ENCODE data around the gene CRIM1.

CRIM1 gene

DNA sequence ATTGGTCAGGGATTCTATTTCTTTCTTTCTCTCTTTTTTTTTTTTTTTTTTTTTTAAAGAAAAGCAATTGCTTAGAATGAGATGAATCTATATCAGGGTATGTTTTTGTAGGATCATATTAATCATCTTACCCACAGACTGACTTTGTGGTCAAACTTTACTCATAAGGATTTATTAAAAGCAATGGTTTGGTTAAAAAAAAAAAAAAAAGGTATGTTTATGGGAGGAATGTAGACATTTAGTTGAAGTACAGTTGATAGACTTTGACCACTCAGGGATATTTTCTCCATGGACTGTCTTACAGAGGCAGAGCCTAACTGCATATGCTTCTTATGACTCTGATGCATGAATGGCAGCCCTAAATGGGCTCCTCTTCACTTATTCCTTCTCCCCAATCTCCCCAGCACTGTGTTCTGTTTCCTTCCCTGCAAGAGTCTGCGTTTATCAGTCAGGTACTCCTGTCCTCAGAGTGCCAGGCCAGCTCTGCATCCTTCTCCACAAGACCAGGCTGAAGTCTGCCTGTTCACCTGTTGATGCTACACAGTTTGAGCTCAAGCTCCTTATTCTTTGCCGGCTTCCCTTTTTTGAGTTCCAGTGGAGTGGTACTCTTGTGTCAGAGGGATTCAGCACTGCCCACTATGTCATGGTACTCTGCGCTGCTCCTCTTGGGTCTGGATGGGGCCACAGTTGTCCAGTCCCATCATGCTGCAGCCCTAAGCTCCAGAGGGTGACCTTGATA lies 24.3 kb downstream of the CRIM1 start:
- TF ChIP-seq YY1 (IDR thresholded peaks at IDR 0.05; ENCODE audit: low read depth), result no peak
- TF ChIP-seq, protein P1, sequence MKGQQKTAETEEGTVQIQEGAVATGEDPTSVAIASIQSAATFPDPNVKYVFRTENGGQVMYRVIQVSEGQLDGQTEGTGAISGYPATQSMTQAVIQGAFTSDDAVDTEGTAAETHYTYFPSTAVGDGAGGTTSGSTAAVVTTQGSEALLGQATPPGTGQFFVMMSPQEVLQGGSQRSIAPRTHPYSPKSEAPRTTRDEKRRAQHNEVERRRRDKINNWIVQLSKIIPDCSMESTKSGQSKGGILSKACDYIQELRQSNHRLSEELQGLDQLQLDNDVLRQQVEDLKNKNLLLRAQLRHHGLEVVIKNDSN (IDR thresholded peaks at IDR 0.05), result no peak
- TF ChIP-seq EGR1 (IDR thresholded peaks at IDR 0.05), result no peak
- TF ChIP-seq RAD21 (IDR thresholded peaks at IDR 0.05; ENCODE audit: low read depth), result no peak
- TF ChIP-seq, protein P2, sequence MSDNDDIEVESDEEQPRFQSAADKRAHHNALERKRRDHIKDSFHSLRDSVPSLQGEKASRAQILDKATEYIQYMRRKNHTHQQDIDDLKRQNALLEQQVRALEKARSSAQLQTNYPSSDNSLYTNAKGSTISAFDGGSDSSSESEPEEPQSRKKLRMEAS (IDR thresholded peaks at IDR 0.05), result no peak
- no peak for TF ChIP-seq FOXM1 (IDR thresholded peaks at IDR 0.05; ENCODE audit: borderline replicate concordance, low read depth)
- no peak for TF ChIP-seq CEBPB (IDR thresholded peaks at IDR 0.05)
- no peak for TF ChIP-seq ZBTB7A (IDR thresholded peaks at IDR 0.05; ENCODE audit: low read depth)
- no peak for TF ChIP-seq TEAD4 (IDR thresholded peaks at IDR 0.05)

DNA sequence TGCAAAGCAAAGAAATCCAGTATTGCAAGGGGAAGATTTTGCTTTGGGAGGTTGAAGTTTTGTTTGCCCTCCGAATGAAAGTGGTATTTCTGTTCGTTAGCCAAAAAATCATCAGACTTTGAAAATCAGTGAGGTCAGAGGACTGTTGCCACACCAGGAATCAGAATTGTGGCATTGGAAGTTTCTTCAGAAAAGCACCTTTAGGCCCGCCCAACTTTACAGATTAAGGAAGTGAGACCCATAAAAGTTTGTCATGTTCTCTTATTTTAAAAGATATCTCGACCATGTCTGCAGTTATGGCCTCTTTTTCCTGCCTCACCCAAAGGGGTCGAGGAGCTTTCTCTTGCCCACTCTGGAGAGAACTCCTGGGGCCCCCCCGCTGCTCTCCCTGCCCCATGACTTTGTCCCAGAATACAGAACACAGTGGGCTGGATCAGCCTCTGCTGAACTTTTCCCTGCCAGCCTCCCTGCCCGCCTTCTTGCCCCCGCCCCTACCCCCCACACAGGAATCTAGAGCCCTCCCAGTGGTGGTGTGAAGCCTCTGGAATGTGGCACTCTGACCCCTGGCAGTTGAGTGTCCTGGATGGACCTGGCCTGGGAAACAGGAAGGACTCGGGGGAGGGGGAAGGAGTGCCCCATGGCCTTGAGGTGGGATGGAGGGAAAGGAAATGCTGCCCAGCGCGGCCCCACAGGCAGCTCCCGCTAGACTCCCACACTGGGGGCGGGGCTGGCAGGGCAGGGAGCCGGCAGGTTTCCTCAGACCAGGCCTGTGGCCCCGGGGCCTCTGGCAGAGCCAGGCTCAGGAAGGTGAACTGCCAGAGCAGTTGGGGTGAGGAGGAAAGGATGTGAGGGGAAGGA lies 25.3 kb downstream of the CRIM1 start:
- TF ChIP-seq NFIC (IDR thresholded peaks at IDR 0.05), result no peak
- TF ChIP-seq CEBPB (IDR thresholded peaks at IDR 0.05), result no peak
- no peak for TF ChIP-seq TAF1 (IDR thresholded peaks at IDR 0.05; ENCODE audit: low read depth)
- no peak for TF ChIP-seq FOXM1 (IDR thresholded peaks at IDR 0.05; ENCODE audit: borderline replicate concordance, low read depth)

DNA sequence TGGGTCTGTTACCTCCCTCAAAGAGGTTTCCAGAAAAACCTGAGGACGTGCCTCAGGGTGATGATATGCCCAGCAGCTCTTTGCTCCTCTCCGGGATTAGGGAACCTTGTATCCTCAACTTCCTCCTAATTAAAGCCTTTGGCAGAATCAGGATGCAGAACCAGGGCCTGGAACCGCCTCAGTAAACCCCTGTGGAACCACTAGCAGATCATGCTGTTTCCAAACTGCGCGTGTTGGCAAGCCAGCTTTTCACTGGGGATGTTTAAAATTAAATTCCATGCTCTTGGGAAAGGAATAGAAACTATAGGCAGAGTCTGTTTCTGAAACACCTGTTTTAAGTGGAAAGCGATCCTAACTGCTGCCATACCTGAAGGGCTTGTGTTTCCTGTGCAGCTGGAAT lies 26.4 kb downstream of the CRIM1 start:
- no peak for TF ChIP-seq NFIC (IDR thresholded peaks at IDR 0.05)
- no peak for TF ChIP-seq YY1 (IDR thresholded peaks at IDR 0.05; ENCODE audit: low read depth)
- no peak for TF ChIP-seq TAF1 (IDR thresholded peaks at IDR 0.05; ENCODE audit: low read depth)
- TF ChIP-seq, protein P3, sequence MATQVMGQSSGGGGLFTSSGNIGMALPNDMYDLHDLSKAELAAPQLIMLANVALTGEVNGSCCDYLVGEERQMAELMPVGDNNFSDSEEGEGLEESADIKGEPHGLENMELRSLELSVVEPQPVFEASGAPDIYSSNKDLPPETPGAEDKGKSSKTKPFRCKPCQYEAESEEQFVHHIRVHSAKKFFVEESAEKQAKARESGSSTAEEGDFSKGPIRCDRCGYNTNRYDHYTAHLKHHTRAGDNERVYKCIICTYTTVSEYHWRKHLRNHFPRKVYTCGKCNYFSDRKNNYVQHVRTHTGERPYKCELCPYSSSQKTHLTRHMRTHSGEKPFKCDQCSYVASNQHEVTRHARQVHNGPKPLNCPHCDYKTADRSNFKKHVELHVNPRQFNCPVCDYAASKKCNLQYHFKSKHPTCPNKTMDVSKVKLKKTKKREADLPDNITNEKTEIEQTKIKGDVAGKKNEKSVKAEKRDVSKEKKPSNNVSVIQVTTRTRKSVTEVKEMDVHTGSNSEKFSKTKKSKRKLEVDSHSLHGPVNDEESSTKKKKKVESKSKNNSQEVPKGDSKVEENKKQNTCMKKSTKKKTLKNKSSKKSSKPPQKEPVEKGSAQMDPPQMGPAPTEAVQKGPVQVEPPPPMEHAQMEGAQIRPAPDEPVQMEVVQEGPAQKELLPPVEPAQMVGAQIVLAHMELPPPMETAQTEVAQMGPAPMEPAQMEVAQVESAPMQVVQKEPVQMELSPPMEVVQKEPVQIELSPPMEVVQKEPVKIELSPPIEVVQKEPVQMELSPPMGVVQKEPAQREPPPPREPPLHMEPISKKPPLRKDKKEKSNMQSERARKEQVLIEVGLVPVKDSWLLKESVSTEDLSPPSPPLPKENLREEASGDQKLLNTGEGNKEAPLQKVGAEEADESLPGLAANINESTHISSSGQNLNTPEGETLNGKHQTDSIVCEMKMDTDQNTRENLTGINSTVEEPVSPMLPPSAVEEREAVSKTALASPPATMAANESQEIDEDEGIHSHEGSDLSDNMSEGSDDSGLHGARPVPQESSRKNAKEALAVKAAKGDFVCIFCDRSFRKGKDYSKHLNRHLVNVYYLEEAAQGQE (IDR thresholded peaks at IDR 0.05; ENCODE audit: low read depth), result no peak
- TF ChIP-seq CREB1 (IDR thresholded peaks at IDR 0.05; ENCODE audit: low read depth), result no peak
- TF ChIP-seq TCF12 (IDR thresholded peaks at IDR 0.05; ENCODE audit: low read depth), result no peak
- no peak for TF ChIP-seq FOXM1 (IDR thresholded peaks at IDR 0.05; ENCODE audit: borderline replicate concordance, low read depth)
- no peak for TF ChIP-seq RAD21 (IDR thresholded peaks at IDR 0.05; ENCODE audit: low read depth)
- no peak for TF ChIP-seq TEAD4 (IDR thresholded peaks at IDR 0.05)
- TF ChIP-seq, protein P1 (IDR thresholded peaks at IDR 0.05), result no peak

DNA sequence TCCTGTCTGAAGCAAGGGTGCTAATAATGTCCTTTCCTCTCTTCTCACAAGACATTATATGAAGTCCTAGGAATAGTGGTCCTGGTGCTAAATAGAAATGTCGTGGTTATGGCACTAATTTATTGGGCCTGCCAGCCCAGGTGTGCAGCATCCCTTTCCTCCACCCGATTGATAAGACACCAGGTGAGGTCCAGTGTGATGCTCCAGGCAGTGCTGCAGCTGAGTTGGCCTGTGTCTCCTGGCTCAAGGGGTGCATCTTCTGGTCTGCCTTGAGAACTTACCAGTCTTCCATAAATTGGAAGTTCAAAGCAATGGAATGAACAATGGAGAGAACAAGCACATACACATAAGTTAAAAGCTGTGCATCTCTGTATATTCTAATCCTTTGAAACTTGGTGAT lies 26.9 kb downstream of the CRIM1 start:
- TF ChIP-seq TAF1 (IDR thresholded peaks at IDR 0.05; ENCODE audit: low read depth), result no peak
- TF ChIP-seq ZBTB7A (IDR thresholded peaks at IDR 0.05; ENCODE audit: low read depth), result no peak
- no peak for TF ChIP-seq YY1 (IDR thresholded peaks at IDR 0.05; ENCODE audit: low read depth)
- TF ChIP-seq NFIC (IDR thresholded peaks at IDR 0.05), result no peak
- no peak for TF ChIP-seq EP300 (IDR thresholded peaks at IDR 0.05; ENCODE audit: borderline replicate concordance)
- TF ChIP-seq FOXM1 (IDR thresholded peaks at IDR 0.05; ENCODE audit: borderline replicate concordance, low read depth), result no peak
- TF ChIP-seq CREB1 (IDR thresholded peaks at IDR 0.05; ENCODE audit: low read depth), result no peak
- TF ChIP-seq, protein P3 (IDR thresholded peaks at IDR 0.05; ENCODE audit: low read depth), result no peak
- no peak for TF ChIP-seq CEBPB (IDR thresholded peaks at IDR 0.05)
- TF ChIP-seq, protein P1 (IDR thresholded peaks at IDR 0.05), result no peak
- TF ChIP-seq, protein P2 (IDR thresholded peaks at IDR 0.05), result no peak
- no peak for TF ChIP-seq TEAD4 (IDR thresholded peaks at IDR 0.05)
- no peak for TF ChIP-seq RAD21 (IDR thresholded peaks at IDR 0.05; ENCODE audit: low read depth)
- TF ChIP-seq TCF12 (IDR thresholded peaks at IDR 0.05; ENCODE audit: low read depth), result no peak
- TF ChIP-seq EGR1 (IDR thresholded peaks at IDR 0.05), result no peak

DNA sequence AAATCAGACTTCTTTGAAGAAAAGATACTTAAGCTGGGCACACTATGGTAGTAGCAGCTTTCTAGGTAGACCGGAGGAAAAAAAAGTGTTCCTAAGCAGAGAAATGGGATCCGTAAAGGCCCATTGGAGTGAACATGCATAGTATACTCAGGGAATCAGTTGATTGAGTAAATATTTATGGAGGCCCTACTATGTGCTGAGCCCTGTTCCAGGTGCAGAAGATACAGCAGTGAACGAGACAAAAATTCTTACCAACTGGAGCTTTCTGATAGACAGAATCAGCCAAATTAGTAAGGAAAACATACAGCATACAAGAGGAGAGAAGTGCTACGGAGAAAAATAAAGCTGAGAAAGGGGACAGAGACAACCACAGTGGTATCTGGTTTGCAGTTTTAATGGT lies 28.1 kb downstream of the CRIM1 start:
- TF ChIP-seq ZBTB7A (IDR thresholded peaks at IDR 0.05; ENCODE audit: low read depth) (no peak), RAD21 (IDR thresholded peaks at IDR 0.05; ENCODE audit: low read depth) (no peak), YY1 (IDR thresholded peaks at IDR 0.05; ENCODE audit: low read depth) (no peak), TEAD4 (IDR thresholded peaks at IDR 0.05) (no peak), NFIC (IDR thresholded peaks at IDR 0.05) (no peak), FOXM1 (IDR thresholded peaks at IDR 0.05; ENCODE audit: borderline replicate concordance, low read depth) (no peak), CREB1 (IDR thresholded peaks at IDR 0.05; ENCODE audit: low read depth) (no peak), TAF1 (IDR thresholded peaks at IDR 0.05; ENCODE audit: low read depth) (no peak), EGR1 (IDR thresholded peaks at IDR 0.05) (no peak), EP300 (IDR thresholded peaks at IDR 0.05; ENCODE audit: borderline replicate concordance) (no peak)
- TF ChIP-seq, protein P3 (IDR thresholded peaks at IDR 0.05; ENCODE audit: low read depth), result no peak
- TF ChIP-seq, protein P2 (IDR thresholded peaks at IDR 0.05), result no peak
